Measurements from ENCODE around the gene ADAMTS18. TPM values are rescaled to one million over a fixed set of nuclear protein-coding genes. Genes with fewer than 3 reads are reported as not detected.

The ADAMTS18 gene
- total RNA-seq, 4 donors from 2014 or later, result 0.75 TPM; not detected in 3

DNA sequence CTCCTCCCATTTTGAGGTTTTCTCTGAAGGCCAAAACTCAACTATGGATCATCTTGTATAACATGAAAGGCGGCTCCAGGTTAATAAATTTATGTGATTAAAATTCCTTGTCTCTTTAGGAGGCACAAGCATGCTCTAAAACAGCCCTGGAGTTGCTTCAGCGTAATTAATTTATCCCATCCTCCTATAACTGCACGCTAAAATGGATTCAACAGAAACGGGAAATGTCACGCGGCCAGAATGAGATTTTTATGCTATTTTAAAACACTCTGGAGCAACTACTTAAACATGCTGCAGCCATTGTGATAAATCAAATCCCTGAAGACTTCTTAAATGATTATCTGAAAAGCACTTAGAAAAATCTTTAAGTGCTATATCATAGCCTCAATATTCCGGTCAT, 106.6 kb downstream of the ADAMTS18 start:
- H3K27me3 ChIP-seq, result no peaks in the 10 kb centered on the region
- H3K27ac ChIP-seq, result no peak overlapping the region
- no peaks in the 10 kb centered on the region for H3K9me3 ChIP-seq
- WGBS, 2 donors, result 85 to 87% methylated on average over 7 of the region's 7 CpGs
- peaks cover 3 to 5% of the 10 kb centered on the region in 2 donors for H3K4me1 ChIP-seq
- DNase-seq, result no peak
- no peak for TF ChIP-seq POLR2A (IDR thresholded peaks at IDR 0.05)
- intact Hi-C loops (cut with DNase I), result no loop called here
- H3K4me3 ChIP-seq (replicated peaks in 1 of 3), result no peak overlapping the region
- no peaks in the 10 kb centered on the region for H3K36me3 ChIP-seq

DNA sequence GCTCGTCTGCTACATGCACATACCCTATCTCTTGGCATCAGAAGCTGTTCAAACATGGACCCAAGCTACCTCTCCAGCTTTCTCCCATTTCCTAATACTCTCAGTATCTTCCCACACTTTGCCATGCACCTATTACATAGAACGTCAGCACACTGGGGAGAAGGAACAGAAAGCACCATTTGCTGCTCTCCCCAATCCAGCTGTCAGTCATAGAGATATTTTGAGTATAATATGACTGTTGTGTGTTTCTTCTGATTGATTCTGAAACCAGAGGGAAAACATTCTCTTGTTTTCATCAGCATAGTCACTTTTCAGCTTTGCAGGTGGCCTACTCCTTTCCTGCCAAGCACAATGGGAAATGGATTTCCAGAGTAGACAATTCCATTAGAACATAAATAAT, 107.1 kb downstream of the ADAMTS18 start:
- no peaks in the 10 kb centered on the region for H3K27me3 ChIP-seq
- 90% methylated on average over 2 of the region's 2 CpGs for WGBS, 2 donors
- TF ChIP-seq CTCF (IDR thresholded peaks at IDR 0.05) (no peak), POLR2A (IDR thresholded peaks at IDR 0.05) (no peak)
- intact Hi-C loops (cut with DNase I), result no loop called here
- H3K27ac ChIP-seq, result no peak overlapping the region
- H3K4me3 ChIP-seq (replicated peaks in 1 of 3), result no peak overlapping the region
- no peaks in the 10 kb centered on the region for H3K9me3 ChIP-seq
- peaks cover 0 to 2% of the 10 kb centered on the region in 2 donors for H3K4me1 ChIP-seq
- no peak for DNase-seq
- H3K36me3 ChIP-seq, result no peaks in the 10 kb centered on the region

DNA sequence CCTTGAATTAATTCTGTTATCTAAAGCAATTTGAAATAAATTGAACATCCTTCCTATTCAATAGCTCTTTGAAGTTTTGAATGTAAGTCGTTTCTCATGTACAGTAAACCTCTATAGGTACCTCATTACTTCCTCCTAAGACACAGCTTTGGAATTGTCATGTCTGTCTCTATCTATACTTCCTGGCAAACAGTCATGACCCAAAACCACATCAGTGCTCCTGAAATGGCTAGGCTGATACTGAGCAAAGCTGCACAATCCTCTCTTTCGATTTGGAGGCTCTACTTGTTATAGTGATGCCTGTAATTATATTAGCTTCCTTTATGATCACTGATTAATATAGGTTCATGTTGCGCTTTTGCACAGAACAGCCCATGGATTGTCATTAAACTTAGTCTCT, 110.1 kb downstream of the ADAMTS18 start:
- intact Hi-C loops (cut with DNase I), result no loop called here
- no peaks in the 10 kb centered on the region for H3K9me3 ChIP-seq
- DNase-seq, result no peak
- TF ChIP-seq CTCF (IDR thresholded peaks at IDR 0.05), result no peak
- TF ChIP-seq POLR2A (IDR thresholded peaks at IDR 0.05), result no peak
- H3K36me3 ChIP-seq, result no peaks in the 10 kb centered on the region
- no peaks in the 10 kb centered on the region for H3K4me1 ChIP-seq
- no peak overlapping the region for H3K4me3 ChIP-seq (replicated peaks in 1 of 3)
- H3K27me3 ChIP-seq, result no peaks in the 10 kb centered on the region
- 85% methylated on average over 3 of the region's 3 CpGs for WGBS, 2 donors
- H3K27ac ChIP-seq, result no peak overlapping the region

GRCh38 chr16:77323695-77324094, 111.1 kb downstream of the ADAMTS18 start:
- no peaks in the 10 kb centered on the region for H3K27me3 ChIP-seq
- TF ChIP-seq CTCF (IDR thresholded peaks at IDR 0.05) (no peak), POLR2A (IDR thresholded peaks at IDR 0.05) (no peak)
- WGBS, 2 donors, result 57 to 81% methylated on average over 2 of the region's 2 CpGs
- no peaks in the 10 kb centered on the region for H3K4me1 ChIP-seq
- H3K27ac ChIP-seq, result no peak overlapping the region
- no peak overlapping the region for H3K4me3 ChIP-seq (replicated peaks in 1 of 3)
- DNase-seq, result no peak
- H3K9me3 ChIP-seq, result no peaks in the 10 kb centered on the region
- H3K36me3 ChIP-seq, result no peaks in the 10 kb centered on the region
- intact Hi-C loops (cut with DNase I), result no loop called here

- TF ChIP-seq CTCF (IDR thresholded peaks at IDR 0.05) (no peak), POLR2A (IDR thresholded peaks at IDR 0.05) (no peak)
- H3K36me3 ChIP-seq, result no peaks in the 10 kb centered on the region
- intact Hi-C loops (cut with DNase I), result no loop called here
- no peak overlapping the region for H3K4me3 ChIP-seq (replicated peaks in 1 of 3)
- H3K27ac ChIP-seq, result no peak overlapping the region
- no peaks in the 10 kb centered on the region for H3K9me3 ChIP-seq
- no peak for DNase-seq
- H3K27me3 ChIP-seq, result no peaks in the 10 kb centered on the region
- 73 to 76% methylated on average over 2 of the region's 2 CpGs for WGBS, 2 donors
- H3K4me1 ChIP-seq, result no peaks in the 10 kb centered on the region
Observed at GRCh38 chr16:77322757-77323156, 112.1 kb downstream of the ADAMTS18 start.

- Histone ChIP-seq H3K27me3 (no peaks in the 10 kb centered on the region), H3K4me1 (no peaks in the 10 kb centered on the region), H3K36me3 (no peaks in the 10 kb centered on the region), H3K27ac (no peak overlapping the region), H3K9me3 (no peaks in the 10 kb centered on the region), H3K4me3 (replicated peaks in 1 of 3) (no peak overlapping the region)
- TF ChIP-seq POLR2A (IDR thresholded peaks at IDR 0.05) (no peak), CTCF (IDR thresholded peaks at IDR 0.05) (no peak)
- WGBS, 2 donors, result 89 to 98% methylated on average over 2 of the region's 2 CpGs
- no peak for DNase-seq
- intact Hi-C loops (cut with DNase I), result no loop called here
Observed at GRCh38 chr16:77317059-77317458, 117.8 kb downstream of the ADAMTS18 start.
